PC-3 (cell line): ENCODE measurements around the gene MPHOSPH8. TPM values are rescaled to one million over a fixed set of nuclear protein-coding genes. Genes with fewer than 3 reads are reported as not detected.

Experiments used
- ATAC-seq: fragments of 200-7000 bp; cut with Tn5 transposase; 2 replicates; pipeline ENCODE4 v1.9.1; 2020; ENCODE audit warnings: mild to moderate bottlenecking, moderate library complexity
- Bru-seq: library from RNA; stranded (reverse); fragments of 400-500 nt; gene quantifications from one replicate; lab custom pipeline; 2021; lab: Mats Ljungman, UMichigan
- BruChase-seq, 2 experiments: library from RNA; stranded (reverse); fragments of 400-500 nt; gene quantifications; one replicate each; lab custom pipeline; 2021; lab: Mats Ljungman, UMichigan
- BruUV-seq: library from RNA; stranded (reverse); fragments of 400-500 nt; replicated peaks from 2 replicates; lab custom pipeline; 2021; lab: Mats Ljungman, UMichigan
- CTCF ChIA-PET: fragments of 300-600 bp; sonication (Branson Sonifier 250); formaldehyde crosslinking; loops from one replicate; lab custom pipeline; 2022; ENCODE audit warnings: antibody characterized with exemption; lab: Charles Lee
- POLR2A ChIA-PET: fragments of 300-600 bp; sonication (Branson Sonifier 250); formaldehyde crosslinking; loops from one replicate; lab custom pipeline; 2022; ENCODE audit warnings: antibody characterized with exemption; ENCODE audit not compliant: unreplicated experiment; lab: Charles Lee
- DNase-seq: peaks from one replicate; pipeline ENCODE4 v3.0.0-alpha.2; 2015
- H2AFZ ChIP-seq: fragments of 300-600 bp; sonication (generic); 2 replicates; pipeline ENCODE4 v1.6.0; 2016; ENCODE audit warnings: antibody characterized with exemption, low read length
- H3F3A ChIP-seq: fragments of 300-600 bp; sonication (generic); one replicate; pipeline ENCODE4 v1.6.0; 2017; ENCODE audit warnings: antibody characterized with exemption, low read length, control low read depth, mild to moderate bottlenecking; ENCODE audit not compliant: unreplicated experiment
- H3K27ac ChIP-seq: fragments of 300-600 bp; sonication (generic); 2 replicates; pipeline ENCODE4 v1.5.1; 2016; ENCODE audit warnings: mild to moderate bottlenecking, low read length
- H3K27me3 ChIP-seq: fragments of 300-600 bp; sonication (generic); 2 replicates; pipeline ENCODE4 v1.6.1; 2016; ENCODE audit warnings: low read length, mixed read lengths
- H3K36me3 ChIP-seq: fragments of 300-600 bp; sonication (generic); 2 replicates; pipeline ENCODE4 v1.6.1; 2016; ENCODE audit warnings: low read depth, mixed run types, low read length, mixed read lengths
- H3K4me1 ChIP-seq: fragments of 300-600 bp; sonication (generic); 2 replicates; pipeline ENCODE4 v1.5.1; 2016; ENCODE audit warnings: low read length; ENCODE audit not compliant: insufficient read depth
- H3K4me2 ChIP-seq: fragments of 300-600 bp; sonication (generic); 2 replicates; pipeline ENCODE4 v1.6.0; 2016; ENCODE audit warnings: low read length
- H3K4me3 ChIP-seq: fragments of 300-600 bp; sonication (generic); 2 replicates; pipeline ENCODE4 v1.5.1; 2016; ENCODE audit warnings: mild to moderate bottlenecking, low read length, mixed read lengths
- H3K79me2 ChIP-seq: fragments of 300-600 bp; sonication (generic); 2 replicates; pipeline ENCODE4 v1.6.1; 2017; ENCODE audit warnings: low read length, mixed read lengths
- H3K9ac ChIP-seq: fragments of 300-600 bp; sonication (generic); 2 replicates; pipeline ENCODE4 v1.6.0; 2016; ENCODE audit warnings: mild to moderate bottlenecking, low read length
- H3K9me2 ChIP-seq: fragments of 300-600 bp; sonication (generic); replicated peaks from 2 replicates; pipeline ENCODE4 v1.6.1; 2016; ENCODE audit warnings: mixed run types, low read length, mixed read lengths
- H3K9me3 ChIP-seq: fragments of 300-600 bp; sonication (generic); 2 replicates; pipeline ENCODE4 v1.6.1; 2016; ENCODE audit warnings: low read length, mixed read lengths
- H4K20me1 ChIP-seq: fragments of 300-600 bp; sonication (generic); 2 replicates; pipeline ENCODE4 v1.6.1; 2016; ENCODE audit warnings: low read length, mixed read lengths
- EZH2 ChIP-seq: fragments of 300-600 bp; sonication (generic); IDR thresholded peaks from one replicate; pipeline ENCODE4 v1.6.1; 2017; ENCODE audit warnings: antibody characterized with exemption, mild to moderate bottlenecking, low read length; ENCODE audit not compliant: unreplicated experiment
- EZH2phosphoT487 ChIP-seq: fragments of 300-600 bp; sonication (generic); IDR thresholded peaks from 2 replicates; pipeline ENCODE4 v1.6.1; 2018; ENCODE audit warnings: mild to moderate bottlenecking, antibody characterized with exemption, low read length, borderline replicate concordance
- intact Hi-C: fragments of 100-400 bp; cut with micrococcal nuclease; formaldehyde crosslinking; loops from 2 replicates; pipeline ENCODE4 v1.9.0; 2023
- long read RNA-seq: library from polyadenylated mRNA; unstranded; transcript quantifications from one replicate; pipeline ENCODE4 v2.0.0, GENCODE V29; 2021; ENCODE audit not compliant: unreplicated experiment
- total RNA-seq: library from RNA; depleted of rRNA; stranded (reverse); fragments of >200 nt; gene quantifications from 2 replicates; pipeline ENCODE4 v1.2.3, GENCODE V29; 2014; rRNA removed
- TF ChIP-seq, protein P1 (sequence below): fragments of 300-600 bp; sonication (generic); conservative IDR thresholded peaks from 2 replicates; pipeline ENCODE4 v1.5.1; 2017; ENCODE audit warnings: antibody characterized with exemption, low read depth, mild to moderate bottlenecking, low read length

The MPHOSPH8 gene
- total RNA-seq (13.3 and 16.1 TPM in 2 replicates), Bru-seq, nascent RNA (percentile 84 among the genes with signal in this experiment), BruChase-seq, experiment 1, labeled RNA remaining after a 6-hour chase (percentile 85 among the genes with signal in this experiment), BruChase-seq, experiment 2, labeled RNA remaining after a 2-hour chase (percentile 85 among the genes with signal in this experiment)
- long read RNA-seq, full-length matches to known transcripts: 5 of 114 reads
- long read RNA-seq, partial matches to known transcripts: 76 of 114 reads
- long read RNA-seq, other reads (novel, unspliced or antisense): 33 of 114 reads

- peaks cover 12% of the 10 kb centered on the region for H3K4me1 ChIP-seq
- H3K9me3 ChIP-seq: no peaks in the 10 kb centered on the region
- TF ChIP-seq EZH2 (no peak), EZH2phosphoT487 (no peak)
- TF ChIP-seq, protein P1, sequence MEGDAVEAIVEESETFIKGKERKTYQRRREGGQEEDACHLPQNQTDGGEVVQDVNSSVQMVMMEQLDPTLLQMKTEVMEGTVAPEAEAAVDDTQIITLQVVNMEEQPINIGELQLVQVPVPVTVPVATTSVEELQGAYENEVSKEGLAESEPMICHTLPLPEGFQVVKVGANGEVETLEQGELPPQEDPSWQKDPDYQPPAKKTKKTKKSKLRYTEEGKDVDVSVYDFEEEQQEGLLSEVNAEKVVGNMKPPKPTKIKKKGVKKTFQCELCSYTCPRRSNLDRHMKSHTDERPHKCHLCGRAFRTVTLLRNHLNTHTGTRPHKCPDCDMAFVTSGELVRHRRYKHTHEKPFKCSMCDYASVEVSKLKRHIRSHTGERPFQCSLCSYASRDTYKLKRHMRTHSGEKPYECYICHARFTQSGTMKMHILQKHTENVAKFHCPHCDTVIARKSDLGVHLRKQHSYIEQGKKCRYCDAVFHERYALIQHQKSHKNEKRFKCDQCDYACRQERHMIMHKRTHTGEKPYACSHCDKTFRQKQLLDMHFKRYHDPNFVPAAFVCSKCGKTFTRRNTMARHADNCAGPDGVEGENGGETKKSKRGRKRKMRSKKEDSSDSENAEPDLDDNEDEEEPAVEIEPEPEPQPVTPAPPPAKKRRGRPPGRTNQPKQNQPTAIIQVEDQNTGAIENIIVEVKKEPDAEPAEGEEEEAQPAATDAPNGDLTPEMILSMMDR: no peak
- H3K9me2 ChIP-seq: no peaks in the 10 kb centered on the region
- peaks cover 50% of the 10 kb centered on the region for H3K79me2 ChIP-seq
- ChIA-PET CTCF (interaction anchor here (0.5 kb wide), 1 partner anchor 49 kb away, joined by 4 read pairs; no protein-coding TSS in a partner anchor), POLR2A (interaction anchor here (0.6 kb wide), 1 partner anchor 248 kb away, joined by 17 read pairs; no protein-coding TSS in a partner anchor)
- H3K4me2 ChIP-seq: peak within 1 kb of the TSS; percentile 82
- no peaks in the 10 kb centered on the region for H3K27me3 ChIP-seq
- peaks cover 10% of the 10 kb centered on the region for H3K36me3 ChIP-seq
- peak within 1 kb of the TSS; percentile 73 for H3K4me3 ChIP-seq
- peak within 1 kb of the TSS; percentile 33 for H3K27ac ChIP-seq
- H4K20me1 ChIP-seq: peaks cover 4% of the 10 kb centered on the region; the same call in 1 of the 2 replicates
- peak within 1 kb of the TSS; percentile 98 for H2AFZ ChIP-seq
- DNase-seq (peak; percentile 98), ATAC-seq (peak; percentile 97)
- peaks cover 4% of the 10 kb centered on the region for H3F3A ChIP-seq
- H3K9ac ChIP-seq: peak within 1 kb of the TSS; percentile 86
- TSS peak; percentile 40 for BruUV-seq
- intact Hi-C loops: no loop called here
Measured at GRCh38 chr13:19633479-19634255, at the start of gene MPHOSPH8. Gene MPHOSPH8, plus strand, starts transcription at chr13:19633659. Its CDS starts 90 bp downstream, at chr13:19633749.

DNA sequence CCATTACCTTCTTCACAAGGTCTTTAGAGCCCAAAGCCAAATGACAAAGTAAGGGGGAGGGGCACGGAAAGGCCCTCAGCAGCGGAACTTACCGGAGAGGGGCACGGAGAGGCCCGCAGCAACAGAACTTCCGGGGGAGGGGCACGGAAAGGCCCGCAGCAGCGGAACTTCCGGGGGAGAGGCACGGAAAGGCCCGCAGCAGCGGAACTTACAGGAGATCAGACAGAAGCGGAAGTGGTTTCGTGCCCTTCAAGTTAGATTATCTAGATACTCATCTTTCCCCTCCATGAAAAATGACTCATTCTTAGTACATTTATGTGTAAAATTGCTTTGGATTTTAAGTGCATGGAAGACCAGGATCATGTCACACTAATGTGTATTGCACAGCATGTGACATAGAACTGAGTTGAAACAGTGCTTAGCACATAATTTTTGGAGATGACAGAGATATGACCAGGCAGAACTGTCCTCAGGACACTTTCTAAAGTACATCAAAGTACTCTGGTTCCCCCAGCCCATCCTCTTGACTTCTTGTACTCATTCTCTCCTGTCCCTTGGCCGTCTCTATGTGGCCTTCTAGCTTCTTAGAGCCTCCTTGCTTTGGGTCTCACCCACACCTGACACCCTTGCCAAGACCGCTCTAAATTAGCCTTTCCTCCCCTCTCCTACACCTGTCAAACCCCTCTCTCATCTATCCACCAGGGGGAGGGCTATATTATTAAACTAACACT, 46.4 kb upstream of the MPHOSPH8 start:
- no peak for TF ChIP-seq EZH2phosphoT487
- TF ChIP-seq EZH2: no peak
- TF ChIP-seq, protein P1: no peak
- Histone ChIP-seq H3K27ac (peak overlapping the region; percentile 51), H3K9me3 (peaks cover 4% of the 10 kb centered on the region; the same call in 1 of the 2 replicates), H3K4me2 (peak overlapping the region; percentile 76), H3K79me2 (no peaks in the 10 kb centered on the region), H3K4me1 (peaks cover 14% of the 10 kb centered on the region; the same call in 1 of the 2 replicates), H3K9me2 (no peaks in the 10 kb centered on the region), H3F3A (no peaks in the 10 kb centered on the region), H4K20me1 (no peaks in the 10 kb centered on the region), H2AFZ (peak overlapping the region; percentile 89), H3K4me3 (peak overlapping the region; percentile 54), H3K36me3 (no peaks in the 10 kb centered on the region), H3K9ac (0 out of 2 replicates have a peak overlapping the region, but pooled peaks have one; percentile 9), H3K27me3 (no peaks in the 10 kb centered on the region)
- intact Hi-C loops: loop anchor here (5.0 kb wide), 1 partner anchor 345 kb away; no protein-coding TSS in a partner anchor
- POLR2A ChIA-PET: interaction anchor here (0.6 kb wide), 1 partner anchor 434 kb away, joined by 4 read pairs; no protein-coding TSS in a partner anchor
- peak; percentile 87 for DNase-seq
- CTCF ChIA-PET: interaction anchor here (1.0 to 1.3 kb wide), 2 partner anchors 32 to 71 kb away, joined by 4 to 6 read pairs; no protein-coding TSS in a partner anchor
- peak; percentile 74 for ATAC-seq
- no TSS peak for BruUV-seq
